Effector CD4-positive, alpha-beta T cell (primary cell): ENCODE data around the gene GPR108.
"Not testable (repeated sequence)": the region's sequence is repeated elsewhere in the genome, so short reads cannot be mapped to it uniquely, and the experiment has no call there.

Experiments used
- DNase-seq: peaks from one replicate; pipeline ENCODE4 v3.0.0-alpha.2; 2020

Gene GPR108

DNA sequence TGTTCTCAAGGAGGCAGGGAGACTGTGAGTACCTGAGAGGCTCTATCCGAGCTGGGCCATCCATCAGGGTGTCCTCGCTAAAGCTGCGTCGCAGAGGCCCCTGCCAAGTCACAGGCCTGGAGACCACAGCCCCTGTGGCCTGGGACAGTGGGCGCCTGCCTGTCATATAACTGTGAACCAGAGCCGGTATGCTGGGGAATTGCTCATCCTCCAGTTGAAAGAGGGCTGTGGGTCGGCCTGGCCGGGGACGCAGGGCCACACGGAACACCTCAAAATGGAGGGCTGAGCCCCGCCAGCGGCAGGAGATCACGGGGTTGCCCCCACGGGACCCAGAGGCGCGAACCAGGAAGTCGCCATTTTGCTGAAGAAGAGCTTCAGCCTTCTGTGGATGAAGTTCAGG lies 23.2 kb upstream of the GPR108 start:
- no peak for DNase-seq

DNA sequence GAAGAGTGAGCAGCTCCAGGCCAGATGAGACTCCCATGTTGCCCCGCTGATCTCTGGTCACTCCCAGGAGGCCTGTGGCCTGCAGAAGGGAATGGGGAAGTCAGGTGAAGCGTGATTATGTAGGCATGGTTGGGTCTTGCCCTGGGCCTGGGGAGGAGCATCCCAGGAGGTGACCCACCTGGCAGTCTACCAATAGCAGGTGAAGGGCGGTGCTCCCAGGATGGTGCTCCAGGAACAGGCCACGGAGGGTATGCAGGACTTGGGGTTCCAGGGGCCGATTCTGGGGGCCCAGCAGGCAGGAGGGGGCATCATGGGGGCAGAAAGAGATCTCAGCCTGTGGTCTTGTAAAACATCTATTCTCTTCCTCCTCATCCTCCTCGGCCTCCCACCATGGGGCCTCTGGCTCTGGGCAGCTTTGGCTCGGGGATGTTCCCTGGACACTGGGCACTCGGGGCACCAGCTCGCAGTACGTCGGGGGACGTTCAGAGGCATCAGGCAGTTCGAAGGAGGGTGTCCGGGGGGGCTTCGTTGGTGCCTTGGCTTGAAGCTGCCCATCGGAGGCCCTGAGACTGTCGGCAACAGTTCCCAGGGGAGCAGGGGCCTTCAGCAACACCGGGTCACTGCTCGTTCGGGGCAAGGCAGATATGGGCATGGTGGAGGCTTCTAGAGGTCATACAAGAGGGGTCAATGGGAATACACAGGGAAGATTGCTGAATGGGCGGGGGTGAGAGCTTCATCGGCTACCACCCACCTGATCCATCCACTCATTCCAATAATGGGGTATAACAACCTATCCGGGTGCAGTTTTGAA lies 17.5 kb upstream of the GPR108 start:
- no peak for DNase-seq

DNA sequence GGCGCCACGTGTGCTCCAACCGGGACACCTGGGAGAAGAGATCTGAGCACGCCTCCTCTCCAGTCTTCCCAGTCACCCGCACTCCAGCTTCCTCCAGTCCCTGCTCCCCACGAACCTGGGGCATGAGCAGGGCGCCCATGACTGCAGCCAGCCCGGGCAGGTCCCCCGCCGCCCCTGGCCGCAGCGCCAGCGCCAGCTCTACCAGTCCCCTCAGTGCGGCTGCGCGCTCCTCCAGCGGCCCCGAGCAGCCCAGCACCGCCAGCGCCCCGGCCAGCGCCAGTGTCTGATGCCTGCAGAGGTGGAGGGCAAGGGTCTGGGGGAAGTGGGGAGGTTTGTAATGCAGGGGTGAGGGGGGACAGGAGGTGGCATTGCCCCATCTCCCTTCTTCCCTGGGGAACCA lies 16.8 kb upstream of the GPR108 start:
- no peak for DNase-seq

- DNase-seq, result peak; percentile 61
Measured at GRCh38 chr19:6753178-6754031, 16.0 kb upstream of the GPR108 start.

GRCh38 chr19:6752256-6753177 lies 15.1 kb upstream of the GPR108 start:
- no peak for DNase-seq

DNA sequence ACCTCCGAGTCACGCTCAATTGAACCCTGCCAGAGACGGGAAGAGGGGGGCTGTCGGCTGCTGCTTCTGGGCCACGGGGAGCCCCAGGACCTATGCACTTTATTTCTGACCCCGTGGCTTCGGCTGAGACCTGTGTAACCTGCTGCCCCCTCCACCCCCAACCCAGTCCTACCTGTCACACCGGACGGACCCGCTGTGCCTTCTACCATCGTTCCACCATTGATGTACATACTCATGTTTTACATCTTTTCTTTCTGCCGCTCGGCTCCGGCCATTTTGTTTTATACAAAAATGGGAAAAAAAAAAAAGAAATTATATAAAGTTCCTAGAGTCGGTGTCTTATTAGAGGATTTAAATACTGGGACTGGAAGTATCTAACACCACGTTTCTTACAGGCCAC lies 13.8 kb upstream of the GPR108 start:
- DNase-seq, result no peak

GRCh38 chr19:6750062-6750461 lies 12.7 kb upstream of the GPR108 start:
- no peak for DNase-seq

- not testable (repeated sequence) for DNase-seq
Measured at GRCh38 chr19:6748543-6748942, 11.2 kb upstream of the GPR108 start.

GRCh38 chr19:6745965-6746364 lies 8.6 kb upstream of the GPR108 start:
- no peak for DNase-seq

GRCh38 chr19:6744381-6745301 lies 7.3 kb upstream of the GPR108 start:
- no peak for DNase-seq

DNA sequence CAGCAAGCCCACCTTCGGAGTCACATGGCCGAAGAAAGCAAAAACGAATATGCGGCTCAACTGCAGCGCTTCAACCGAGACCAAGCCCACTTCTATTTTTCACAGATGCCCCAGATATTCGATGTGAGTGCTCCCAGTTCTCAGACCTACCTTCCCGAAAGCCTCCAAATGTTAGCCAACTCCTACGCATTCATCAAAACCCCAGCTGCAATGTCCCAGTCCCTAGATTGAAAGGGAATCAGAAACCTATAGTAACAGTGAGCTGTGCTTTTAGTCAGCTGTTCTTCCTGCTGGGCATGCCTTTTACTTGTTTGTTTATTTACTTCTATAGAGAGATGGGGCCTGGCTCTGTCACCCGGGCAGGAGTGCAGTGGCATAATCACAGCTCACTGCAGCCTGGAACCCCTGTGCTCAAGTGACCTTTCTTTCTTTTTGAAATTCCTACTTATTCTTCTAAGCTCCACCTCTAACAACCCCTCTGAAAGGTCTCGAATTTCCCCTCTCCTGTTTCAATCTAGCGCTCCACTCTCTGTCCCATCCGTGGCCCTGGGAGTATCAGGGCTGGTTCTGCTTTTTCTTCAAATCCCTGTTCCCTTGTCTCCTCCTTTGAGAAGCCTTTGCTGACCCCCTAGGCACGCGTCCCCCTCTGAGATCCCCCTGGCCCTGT lies 6.5 kb upstream of the GPR108 start:
- DNase-seq, result no peak

DNA sequence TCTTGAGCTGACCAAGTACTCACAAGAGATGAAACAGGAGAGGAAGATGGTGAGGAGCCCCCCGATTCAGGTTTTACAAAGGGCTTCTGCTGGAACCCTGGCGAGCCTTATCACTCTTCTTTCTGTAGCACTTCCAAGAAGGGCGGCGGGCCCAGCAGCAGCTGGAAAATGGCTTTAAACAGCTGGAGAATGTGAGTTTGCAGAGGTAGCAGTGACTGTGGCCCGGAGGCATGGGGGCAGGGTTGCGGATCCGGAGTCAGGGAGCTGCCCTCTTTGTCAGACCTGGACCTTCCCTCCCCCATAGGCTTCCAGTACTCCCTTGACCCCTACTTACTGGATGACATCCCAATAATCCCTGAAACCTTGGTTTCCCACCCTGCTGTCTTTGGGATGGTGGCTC lies 5.7 kb upstream of the GPR108 start:
- no peak for DNase-seq

- DNase-seq, result peak; percentile 11
Measured at GRCh38 chr19:6740589-6741343, 3.4 kb upstream of the GPR108 start.

- DNase-seq, result no peak
Measured at GRCh38 chr19:6739883-6740588, 2.7 kb upstream of the GPR108 start.

DNA sequence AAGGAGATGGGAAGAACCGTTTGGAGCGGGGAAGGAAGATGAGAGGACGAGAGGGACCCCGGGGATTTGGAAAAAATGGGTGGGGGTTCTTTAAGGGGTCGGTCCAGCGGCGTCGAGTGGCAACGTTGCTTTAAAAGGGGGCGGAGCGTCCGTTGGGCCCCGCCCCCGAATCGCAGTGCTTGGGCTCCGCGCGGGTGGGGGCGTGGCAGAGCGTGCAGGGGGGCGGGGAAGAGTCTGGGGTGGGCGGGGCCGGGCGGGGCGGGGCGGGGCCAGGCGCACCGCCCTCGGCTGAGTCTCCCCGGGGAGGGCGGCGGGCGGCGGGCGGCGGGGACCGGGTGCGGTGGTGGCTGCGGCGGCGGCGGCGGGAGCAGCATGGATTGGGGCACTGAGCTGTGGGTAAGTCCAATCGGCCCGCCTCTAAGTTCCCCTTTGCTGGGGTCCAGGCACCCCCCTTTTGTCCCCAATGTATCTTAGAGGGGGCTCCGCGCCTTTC lies 2.1 kb upstream of the GPR108 start, which contains the start of gene TRIP10:
Gene TRIP10 (plus strand): TSS at position 291 of the 493 bp plus-strand sequence. CDS start 82 bp downstream, at position 373.
- DNase-seq, result peak; percentile 78

GRCh38 chr19:6738787-6739389 lies 1.5 kb upstream of the GPR108 start:
- DNase-seq, result peak; percentile 21

- peak; percentile 67 for DNase-seq
Measured at GRCh38 chr19:6737873-6738786, 750 bp upstream of the GPR108 start.

DNA sequence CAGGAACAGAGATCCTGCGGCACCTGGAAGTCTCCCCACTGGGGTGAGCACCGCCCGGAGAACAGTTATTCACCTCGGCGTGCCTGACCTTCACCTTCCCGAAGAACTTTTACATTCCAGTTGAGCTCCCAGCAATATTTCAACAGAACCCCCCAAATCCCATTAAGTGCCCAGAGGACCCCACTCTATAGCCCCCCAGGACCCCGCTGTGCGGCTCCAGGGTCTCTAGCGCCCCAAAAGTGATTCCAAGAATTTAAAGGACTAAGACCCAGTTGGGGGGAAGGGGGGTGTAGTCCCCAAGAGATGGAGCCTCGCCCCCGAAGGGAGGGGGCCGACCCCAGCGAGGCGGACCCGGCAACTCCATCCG lies 480 bp downstream of the GPR108 start:
- no peak for DNase-seq
